ENCODE data around the gene DPP4.

DPP4 gene

GRCh38 chr2:162017233-162017632 lies 56.8 kb downstream of the DPP4 start:
- DNase-seq (ENCODE audit: low read depth in 2 of 2) = no peak

DNA sequence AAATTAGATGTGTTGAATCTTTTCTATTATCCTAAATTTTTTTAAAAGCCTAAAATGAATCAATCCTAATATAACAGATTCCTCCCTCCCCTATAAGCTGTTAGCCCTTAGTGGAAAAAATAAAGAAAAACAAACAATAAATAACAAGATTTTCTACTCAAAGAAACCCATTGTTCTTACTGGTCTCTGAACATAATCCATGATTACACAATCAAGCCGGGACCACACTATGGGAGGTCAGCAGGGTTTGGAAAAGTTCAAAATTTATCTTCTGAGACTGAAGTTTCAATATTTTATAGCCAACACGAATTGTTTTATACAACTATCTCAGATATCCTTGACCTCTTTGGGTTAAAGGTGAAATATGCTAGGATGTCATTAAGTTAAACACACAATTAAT lies 57.9 kb downstream of the DPP4 start:
- no peak for DNase-seq (ENCODE audit: low read depth in 2 of 2)

DNA sequence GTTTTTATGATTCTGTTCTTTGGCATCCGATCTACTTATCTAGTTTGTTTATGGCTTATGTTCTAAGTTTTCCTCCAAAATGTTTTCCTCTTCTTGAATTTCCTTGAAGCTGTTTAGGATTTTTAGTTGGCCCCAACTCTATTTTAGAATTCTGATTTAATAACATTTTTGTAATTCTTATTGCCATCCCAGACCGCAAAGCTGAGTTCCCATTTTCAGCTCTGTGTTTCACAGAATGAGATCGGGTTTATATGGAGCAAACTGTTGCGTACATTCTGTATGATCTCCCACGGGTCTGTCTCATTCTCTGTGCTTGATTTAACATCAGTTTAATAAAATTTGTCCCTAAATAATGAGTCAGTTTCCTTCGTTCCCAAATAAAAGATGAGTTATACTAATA lies 59.3 kb downstream of the DPP4 start:
- no peak for DNase-seq (ENCODE audit: low read depth in 2 of 2)

DNA sequence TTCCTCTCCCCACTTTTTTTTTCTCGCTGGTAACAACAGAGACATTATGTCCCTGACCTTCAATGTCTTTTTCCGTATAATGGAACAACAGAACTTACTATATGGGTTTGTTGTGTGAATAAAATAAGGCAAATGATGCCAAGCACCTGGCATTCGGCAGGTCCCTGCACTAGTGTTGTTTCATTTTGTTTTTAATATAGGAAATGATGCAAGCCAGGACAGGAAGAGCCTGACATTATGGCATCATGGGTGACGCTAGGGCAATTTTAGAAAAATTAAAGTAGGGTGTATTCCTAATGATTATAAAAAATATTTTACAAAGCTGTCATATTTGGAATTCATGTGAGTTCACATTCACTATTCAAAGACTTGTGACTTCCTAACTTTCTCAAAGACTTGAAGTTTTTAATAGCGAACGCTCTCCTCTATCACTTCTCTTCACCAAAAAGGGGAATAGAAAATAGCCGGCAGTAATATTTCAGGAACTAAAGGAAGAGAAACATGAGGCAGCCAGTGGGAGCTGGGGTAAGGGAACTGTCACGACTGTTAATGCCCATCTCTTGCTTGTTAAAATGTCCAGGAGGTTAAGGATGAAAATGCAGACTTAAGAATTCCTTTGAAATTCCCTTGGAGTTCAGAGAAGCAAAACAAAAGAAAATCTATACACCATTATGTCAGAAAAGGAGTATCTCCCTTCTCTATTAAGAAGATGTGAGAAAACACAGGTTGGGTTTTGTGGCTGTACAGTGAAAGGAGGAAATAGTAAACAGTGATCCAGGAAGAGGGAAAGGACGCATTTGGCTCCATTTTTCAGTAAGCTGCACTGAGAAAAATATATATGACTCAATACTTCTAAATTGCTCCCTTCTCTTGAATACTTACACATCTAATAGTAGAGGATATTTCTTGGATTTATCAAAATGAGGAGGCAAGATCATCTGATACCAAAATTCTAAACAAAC lies 60.2 kb downstream of the DPP4 start:
- no peak for DNase-seq (ENCODE audit: low read depth in 2 of 2)

GRCh38 chr2:162012565-162013058 lies 61.4 kb downstream of the DPP4 start:
- no peak for DNase-seq (ENCODE audit: low read depth in 2 of 2)

DNA sequence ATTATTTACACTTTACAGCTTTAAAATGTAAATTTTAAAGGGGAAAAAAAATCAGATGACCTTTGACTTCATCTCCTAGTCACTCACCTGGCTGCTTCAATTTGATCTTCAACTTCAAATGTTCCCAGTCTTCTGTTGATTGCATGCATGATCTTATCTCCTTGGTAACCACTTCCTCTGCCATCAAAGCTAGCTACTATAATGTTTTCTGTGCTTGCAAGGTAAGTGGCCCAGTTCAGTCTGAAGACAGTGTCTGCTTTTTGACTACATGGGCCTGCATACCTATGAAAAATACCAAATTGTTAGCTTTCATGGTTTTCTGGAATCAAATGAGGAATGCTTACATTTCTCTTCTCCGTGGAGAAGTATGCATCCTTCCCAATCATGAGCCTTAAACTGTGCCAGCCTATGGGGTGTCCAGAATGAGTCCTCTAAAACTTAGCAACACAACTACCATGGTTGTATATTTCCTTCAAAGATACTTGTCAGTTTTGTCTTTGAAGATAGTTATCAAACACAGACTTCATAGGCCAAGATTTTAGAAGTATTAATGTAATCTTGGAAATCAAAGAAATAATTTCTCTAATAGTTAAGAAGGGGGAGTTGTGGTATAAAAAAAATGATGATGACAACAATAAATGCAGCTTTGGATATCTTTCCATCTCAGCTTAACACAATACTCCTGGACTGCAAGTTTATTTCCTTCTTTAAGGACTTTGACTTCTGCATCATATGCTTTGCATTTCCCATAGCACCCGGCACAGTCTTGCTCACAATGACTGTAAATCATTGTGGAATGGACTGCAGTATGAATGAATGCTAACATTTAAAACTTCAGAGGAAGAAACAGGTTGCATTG lies 62.1 kb downstream of the DPP4 start:
- DNase-seq (ENCODE audit: low read depth in 2 of 2) = no peak

GRCh38 chr2:162009543-162009942 lies 64.5 kb downstream of the DPP4 start:
- DNase-seq (ENCODE audit: low read depth in 2 of 2) = no peak

DNA sequence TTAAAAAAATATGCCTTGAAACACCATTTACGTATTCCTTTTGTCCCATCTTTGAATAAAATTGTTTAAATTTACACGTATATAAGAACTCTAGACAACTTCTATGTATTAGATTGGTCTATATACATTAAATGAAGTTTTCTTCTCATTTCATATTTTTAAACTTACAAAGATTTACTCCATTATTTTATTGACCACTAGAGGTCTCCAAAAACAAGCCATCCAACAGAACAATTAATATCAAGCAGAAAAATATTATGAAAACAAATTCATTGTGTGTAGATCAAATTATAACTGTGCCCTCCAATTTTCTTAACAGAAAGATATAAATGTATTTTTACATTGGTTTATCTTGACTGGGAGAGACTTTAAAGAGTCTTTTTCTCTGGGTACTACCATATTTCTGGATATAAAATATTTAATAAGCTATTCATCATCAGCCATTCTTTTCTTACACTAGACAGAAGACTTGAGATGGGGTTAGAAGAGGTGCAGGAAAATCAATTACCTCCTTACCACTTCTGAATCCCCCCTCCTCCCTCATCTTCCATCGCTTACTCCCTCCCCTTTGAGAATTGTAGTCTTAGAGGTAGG lies 66.5 kb downstream of the DPP4 start:
- no peak for DNase-seq (ENCODE audit: low read depth in 2 of 2)

- no peak for DNase-seq (ENCODE audit: low read depth in 2 of 2)
These were observed 67.7 kb downstream of the DPP4 start for GRCh38 chr2:162006337-162006736.

- no peak for DNase-seq (ENCODE audit: low read depth in 2 of 2)
These were observed 70.0 kb downstream of the DPP4 start for GRCh38 chr2:162004031-162004430.

DNA sequence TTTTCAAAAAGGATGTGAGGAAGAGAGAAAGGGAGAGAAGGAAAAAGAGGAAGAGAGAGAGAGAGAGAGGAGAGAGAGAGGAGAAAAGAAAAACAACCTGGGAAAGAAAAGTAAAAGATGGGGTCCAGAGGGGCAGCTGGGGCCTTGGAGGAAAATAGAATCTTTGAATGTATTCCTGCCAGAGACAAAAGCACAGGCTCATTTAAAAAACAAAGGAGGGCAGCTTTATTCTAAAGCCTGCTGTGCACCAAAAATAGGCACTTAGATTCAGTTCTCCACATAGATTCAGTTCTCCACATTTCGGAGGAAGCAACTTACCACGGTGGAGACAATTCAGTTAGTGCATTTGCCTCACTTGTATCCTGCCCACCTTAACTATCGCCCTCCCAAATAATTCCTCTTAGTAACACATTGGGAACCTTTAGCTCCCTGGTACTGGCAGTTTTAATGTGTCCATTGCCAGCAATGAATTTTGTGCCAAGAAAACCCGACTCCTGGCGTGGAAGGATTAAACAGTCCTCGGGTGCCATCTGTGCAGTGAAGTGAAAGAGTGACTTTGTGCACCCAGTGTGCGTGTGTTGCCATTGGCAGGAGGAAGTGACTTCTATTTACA lies 71.3 kb downstream of the DPP4 start:
- no peak for DNase-seq (ENCODE audit: low read depth in 2 of 2)

- DNase-seq (ENCODE audit: low read depth in 2 of 2) = no peak
These were observed 73.6 kb downstream of the DPP4 start for GRCh38 chr2:162000431-162000830.

DNA sequence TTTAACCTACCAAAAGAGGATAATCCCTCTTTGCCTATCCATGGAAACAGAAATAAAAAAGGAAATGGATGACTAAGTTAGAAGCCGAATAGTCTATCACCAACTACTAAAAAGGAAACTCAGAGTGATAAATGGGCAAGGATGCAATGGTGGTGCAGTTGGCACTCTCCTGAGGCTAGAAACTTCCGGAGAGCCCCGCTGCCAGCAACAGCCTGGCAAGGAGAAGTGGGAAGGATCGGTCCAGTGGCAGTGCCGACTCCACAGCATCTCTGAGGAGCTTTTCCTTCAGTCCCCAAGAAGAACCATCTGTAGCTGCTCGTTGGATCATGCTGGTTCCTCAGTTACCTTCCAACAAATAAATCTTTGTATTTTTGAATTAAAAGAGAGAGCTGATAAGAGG lies 74.7 kb downstream of the DPP4 start:
- DNase-seq (ENCODE audit: low read depth in 2 of 2) = no peak

GRCh38 chr2:161998857-161999256 lies 75.2 kb downstream of the DPP4 start:
- DNase-seq (ENCODE audit: low read depth in 2 of 2) = no peak

DNA sequence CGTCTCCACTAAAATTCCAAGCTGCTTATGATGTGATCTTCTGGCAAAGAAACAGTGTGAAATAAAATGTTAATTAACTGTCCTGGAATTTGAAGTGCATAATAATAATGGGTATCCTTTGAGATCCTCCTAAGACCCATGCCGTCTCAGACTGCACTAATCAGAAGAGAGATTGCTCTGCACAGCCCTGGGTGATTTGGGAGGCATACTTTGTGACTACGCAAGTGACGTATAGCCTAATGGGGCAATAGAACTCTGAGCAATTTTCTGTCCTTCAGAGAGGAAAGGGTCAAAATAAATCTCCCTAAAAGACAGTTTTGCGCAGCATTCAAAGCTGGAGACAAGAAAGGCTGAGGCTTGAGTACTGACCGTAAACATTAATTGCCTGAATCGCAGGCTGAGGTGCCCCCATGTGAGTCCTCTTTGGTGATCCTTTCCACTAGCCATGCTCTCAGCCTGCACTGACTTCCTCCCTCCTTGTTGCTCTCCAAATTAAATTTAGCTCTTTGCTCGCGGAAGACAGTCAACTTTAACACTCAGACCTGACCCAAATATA lies 76.0 kb downstream of the DPP4 start:
- no peak for DNase-seq (ENCODE audit: low read depth in 2 of 2)

- no peak for DNase-seq (ENCODE audit: low read depth in 2 of 2)
These were observed 78.4 kb downstream of the DPP4 start for GRCh38 chr2:161995553-161996016.

DNA sequence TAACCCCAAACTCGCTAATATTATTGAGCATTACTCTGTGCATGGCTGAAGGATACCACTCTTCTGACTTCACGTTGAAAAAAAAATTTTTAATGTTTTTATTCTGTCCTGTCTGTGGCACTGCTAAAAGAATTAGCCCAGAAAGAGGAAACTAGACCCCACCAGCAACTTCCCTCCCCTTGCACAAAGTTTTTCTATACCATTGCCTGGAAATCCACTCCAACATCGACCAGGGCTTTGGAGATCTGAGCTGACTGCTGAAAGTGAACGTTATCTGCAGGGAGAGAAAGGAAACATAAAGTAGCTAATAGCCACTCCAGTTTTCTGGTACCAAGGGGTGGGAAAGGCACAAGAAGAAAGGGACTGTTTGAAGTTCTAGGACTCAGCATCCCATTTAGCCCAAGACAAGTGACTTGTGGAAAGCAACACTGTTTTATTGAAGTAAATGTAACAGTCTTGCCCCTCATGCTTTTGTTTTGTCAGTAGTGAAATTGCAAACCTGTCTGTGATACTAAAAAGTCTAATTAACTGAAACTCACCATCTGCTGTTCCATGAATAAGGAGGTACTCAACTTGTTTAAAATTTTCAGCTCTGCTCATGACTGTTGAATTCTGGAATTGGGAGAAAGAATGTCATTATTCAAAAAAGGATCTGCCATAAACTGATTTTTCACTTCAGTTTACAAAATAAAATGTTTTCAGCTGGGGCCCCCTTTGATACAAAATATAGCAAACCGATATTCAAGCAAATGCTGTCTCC lies 79.1 kb downstream of the DPP4 start:
- DNase-seq (ENCODE audit: low read depth in 2 of 2) = no peak

GRCh38 chr2:161992531-161992930 lies 81.5 kb downstream of the DPP4 start:
- DNase-seq (ENCODE audit: low read depth in 2 of 2) = no peak

- no peak for DNase-seq (ENCODE audit: low read depth in 2 of 2)
These were observed 82.0 kb downstream of the DPP4 start for GRCh38 chr2:161991991-161992390.

DNA sequence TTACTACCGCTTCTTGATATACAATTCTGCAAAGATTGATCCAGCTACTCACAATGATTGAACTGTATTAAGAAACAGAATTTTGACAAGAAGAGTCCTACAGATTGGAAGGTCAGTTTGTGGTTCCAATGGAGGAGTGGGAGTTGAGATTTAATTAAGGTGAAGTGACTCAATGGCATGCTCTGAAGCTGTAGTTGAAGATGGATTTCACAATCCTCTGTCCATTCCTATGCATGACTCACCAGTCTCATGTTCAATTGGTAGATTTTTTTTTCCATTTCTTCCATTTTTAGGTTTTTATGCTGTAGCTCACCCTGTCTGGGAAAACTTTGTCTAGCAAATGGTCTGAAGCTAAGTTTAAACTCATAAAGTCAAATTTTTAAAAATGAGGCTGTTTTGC lies 83.3 kb downstream of the DPP4 start:
- peak; percentile 65 to 66 for DNase-seq (ENCODE audit: low read depth in 2 of 2)

DNA sequence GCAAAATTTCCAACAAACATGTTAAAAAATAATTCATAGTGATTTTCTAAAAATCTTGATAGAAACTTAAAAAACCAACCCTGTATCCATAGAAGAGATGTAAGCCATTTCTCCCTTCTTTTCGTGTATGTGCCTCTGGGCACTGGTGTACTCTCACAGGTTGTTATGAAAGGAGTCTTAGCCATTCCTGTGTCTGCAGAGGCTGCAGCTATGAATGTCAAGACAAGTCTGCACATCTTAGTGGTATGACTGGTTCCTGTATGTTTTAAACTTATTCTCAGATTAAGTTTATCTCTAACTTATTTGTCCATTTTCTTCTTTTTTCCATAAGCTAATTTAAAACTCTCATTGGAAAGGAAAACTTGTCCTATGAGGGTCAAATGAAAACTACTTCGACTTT lies 84.0 kb downstream of the DPP4 start:
- no peak for DNase-seq (ENCODE audit: low read depth in 2 of 2)

Data from fibroblast of skin of left biceps (primary cell).